T1000 (cell line): ENCODE measurements around the gene INA.
A peak's percentile ranks its signal among the peaks of the same experiment; 100 is the strongest.
"Not testable (repeated sequence)": the region's sequence is repeated elsewhere in the genome, so short reads cannot be mapped to it uniquely, and the experiment has no call there.

Experiments
- DNase-seq: peaks from one replicate; lab custom pipeline; 2025; ENCODE audit warnings: mixed read lengths; lab: John Stamatoyannopoulos, UW

INA gene

GRCh38 chr10:103276896-103277712, at the start of gene INA:
Gene INA, plus strand, starts transcription at chr10:103277138. Its CDS starts 74 bp downstream, at chr10:103277212.
- peak; percentile 6 for DNase-seq

- no peak for DNase-seq
Observed at GRCh38 chr10:103227416-103227815, 49.5 kb upstream of the INA start.

- DNase-seq: peak; percentile 46
Observed at GRCh38 chr10:103231047-103231551, 45.8 kb upstream of the INA start.

- no peak for DNase-seq
Observed at GRCh38 chr10:103232131-103232673, 44.7 kb upstream of the INA start.

- no peak for DNase-seq
Observed at GRCh38 chr10:103232772-103233488, 44.0 kb upstream of the INA start.

- DNase-seq: no peak
Observed at GRCh38 chr10:103235775-103236174, 41.2 kb upstream of the INA start.

GRCh38 chr10:103238506-103239252, 38.3 kb upstream of the INA start:
- DNase-seq: no peak

GRCh38 chr10:103241262-103242011, 35.5 kb upstream of the INA start:
- no peak for DNase-seq

GRCh38 chr10:103244666-103245271, 32.2 kb upstream of the INA start:
- peak; percentile 35 for DNase-seq

GRCh38 chr10:103245587-103245986, 31.4 kb upstream of the INA start, which contains the start of gene RPEL1:
Gene RPEL1, plus strand, starts transcription at chr10:103245887. Its CDS starts 110 bp downstream, at chr10:103245997.
- DNase-seq: not testable (repeated sequence)

- DNase-seq: no peak
Observed at GRCh38 chr10:103246324-103246723, 30.6 kb upstream of the INA start.

GRCh38 chr10:103254113-103254512, 22.8 kb upstream of the INA start:
- no peak for DNase-seq

- no peak for DNase-seq
Observed at GRCh38 chr10:103254538-103255325, 22.2 kb upstream of the INA start.

GRCh38 chr10:103256613-103257012, 20.3 kb upstream of the INA start:
- no peak for DNase-seq

GRCh38 chr10:103257812-103258211, 19.1 kb upstream of the INA start:
- DNase-seq: no peak

GRCh38 chr10:103258928-103259327, 18.0 kb upstream of the INA start:
- not testable (repeated sequence) for DNase-seq

- DNase-seq: no peak
Observed at GRCh38 chr10:103259989-103260388, 16.9 kb upstream of the INA start.

GRCh38 chr10:103262229-103262628, 14.7 kb upstream of the INA start:
- no peak for DNase-seq

GRCh38 chr10:103265717-103266329, 11.1 kb upstream of the INA start:
- DNase-seq: peak; percentile 3
